HG03064 (cell line): Measurements from ENCODE around the gene PRRT1B.
A peak's percentile ranks its signal among the peaks of the same experiment; 100 is the strongest.

ENCODE experiments used
- ATAC-seq: cut with Tn5 transposase; IDR thresholded peaks from one replicate; pipeline ENCODE4 v1.9.1; 2021; ENCODE audit warnings: low read depth; ENCODE audit not compliant: unreplicated experiment

Gene PRRT1B

DNA sequence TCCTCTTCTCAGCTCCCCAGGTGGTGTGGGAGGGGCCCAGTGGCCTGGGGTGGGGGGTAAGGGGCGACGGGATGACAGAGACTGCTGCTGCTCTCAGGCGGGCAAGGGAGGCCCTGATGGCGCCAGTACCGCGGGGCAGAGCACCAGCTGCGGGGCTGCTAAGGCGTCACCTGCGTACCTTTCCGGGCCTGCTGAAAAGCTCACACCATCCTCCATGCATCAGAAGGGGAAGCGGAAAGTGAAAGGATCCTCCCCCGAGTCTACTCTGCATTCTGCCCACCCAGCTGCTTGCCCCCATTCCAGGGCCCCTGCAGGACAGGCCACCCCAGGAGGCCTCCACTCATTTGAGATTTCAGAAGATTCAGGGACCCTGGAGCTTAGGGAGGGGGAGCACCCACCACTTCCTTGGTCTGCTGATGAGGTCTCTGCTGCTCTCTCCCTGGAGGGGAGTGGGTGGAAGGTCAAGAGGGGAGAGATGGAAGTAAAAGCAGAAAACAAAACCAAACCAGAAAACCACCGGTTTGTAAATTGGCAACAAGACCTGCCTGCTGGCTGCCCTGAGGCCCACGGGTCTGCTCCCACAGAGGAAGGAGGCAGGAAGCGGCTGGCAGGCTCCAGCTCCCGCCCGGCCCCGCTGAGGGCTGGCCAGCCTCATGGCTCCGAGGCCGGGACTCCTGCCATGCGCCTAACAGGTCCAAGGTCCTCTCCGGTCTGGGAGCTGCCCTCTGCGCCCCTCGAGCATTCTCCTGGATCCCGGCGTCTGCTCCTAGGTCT lies 33.6 kb downstream of the PRRT1B start:
- peak; percentile 76 for ATAC-seq

DNA sequence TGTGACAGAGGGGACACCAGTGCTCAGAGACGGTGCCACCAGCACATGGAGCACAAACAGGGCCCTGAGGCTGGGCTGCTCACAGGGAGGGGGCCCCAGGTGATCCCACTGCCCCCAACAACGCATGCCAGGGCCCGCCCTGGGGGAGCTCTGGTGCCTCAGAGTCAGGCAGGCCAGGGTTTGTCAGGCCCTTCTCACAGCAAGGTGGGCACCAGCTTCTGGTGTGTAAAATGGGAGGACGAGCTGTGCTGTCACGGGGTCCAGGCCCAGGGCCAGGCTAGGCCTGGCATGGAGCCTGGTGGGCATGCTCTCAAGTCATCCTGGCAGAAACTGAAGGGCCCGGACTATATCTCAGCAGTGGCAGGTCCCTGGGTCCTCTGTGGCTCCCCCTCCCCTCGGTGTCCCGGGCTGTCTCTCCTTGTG lies 34.5 kb downstream of the PRRT1B start:
- ATAC-seq: no peak

DNA sequence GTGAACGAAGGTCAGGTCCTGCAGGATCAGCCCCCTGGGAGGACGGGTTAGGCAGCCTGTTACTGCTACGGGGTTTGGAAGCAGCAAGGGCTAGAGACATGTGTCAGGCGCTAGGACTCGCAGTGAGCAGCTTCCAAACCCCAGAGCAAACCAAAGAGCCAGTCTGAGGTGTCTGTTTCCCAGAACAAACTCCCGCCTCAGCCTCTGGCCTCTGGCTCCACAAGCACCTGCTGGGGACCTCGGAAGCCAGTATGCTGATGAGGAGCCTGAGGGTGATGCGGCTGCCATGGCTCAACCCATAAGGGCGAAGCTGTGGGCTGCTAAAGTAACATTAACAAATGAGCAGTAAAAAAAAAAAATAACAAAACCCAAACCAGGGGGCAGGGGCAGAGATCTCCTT lies 35.0 kb downstream of the PRRT1B start:
- ATAC-seq: no peak

DNA sequence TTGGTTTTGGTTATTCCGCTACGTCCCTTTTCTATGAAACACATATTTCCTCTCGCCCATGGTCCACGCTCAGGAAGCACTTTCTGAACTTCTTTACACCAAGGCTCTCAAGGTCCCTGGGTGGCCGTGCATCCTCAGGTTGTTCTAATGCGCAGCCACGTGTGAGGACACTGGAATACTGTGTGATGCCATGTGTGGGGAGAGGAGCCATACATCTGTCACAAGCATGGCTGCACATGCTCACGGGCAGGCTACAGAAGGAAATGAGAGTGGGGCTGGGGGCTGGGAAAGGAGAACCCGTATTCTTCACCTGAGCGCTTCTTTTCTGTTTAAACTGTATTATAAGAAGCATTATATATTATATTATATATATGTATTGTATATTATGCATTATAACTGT lies 36.7 kb downstream of the PRRT1B start:
- ATAC-seq: no peak

DNA sequence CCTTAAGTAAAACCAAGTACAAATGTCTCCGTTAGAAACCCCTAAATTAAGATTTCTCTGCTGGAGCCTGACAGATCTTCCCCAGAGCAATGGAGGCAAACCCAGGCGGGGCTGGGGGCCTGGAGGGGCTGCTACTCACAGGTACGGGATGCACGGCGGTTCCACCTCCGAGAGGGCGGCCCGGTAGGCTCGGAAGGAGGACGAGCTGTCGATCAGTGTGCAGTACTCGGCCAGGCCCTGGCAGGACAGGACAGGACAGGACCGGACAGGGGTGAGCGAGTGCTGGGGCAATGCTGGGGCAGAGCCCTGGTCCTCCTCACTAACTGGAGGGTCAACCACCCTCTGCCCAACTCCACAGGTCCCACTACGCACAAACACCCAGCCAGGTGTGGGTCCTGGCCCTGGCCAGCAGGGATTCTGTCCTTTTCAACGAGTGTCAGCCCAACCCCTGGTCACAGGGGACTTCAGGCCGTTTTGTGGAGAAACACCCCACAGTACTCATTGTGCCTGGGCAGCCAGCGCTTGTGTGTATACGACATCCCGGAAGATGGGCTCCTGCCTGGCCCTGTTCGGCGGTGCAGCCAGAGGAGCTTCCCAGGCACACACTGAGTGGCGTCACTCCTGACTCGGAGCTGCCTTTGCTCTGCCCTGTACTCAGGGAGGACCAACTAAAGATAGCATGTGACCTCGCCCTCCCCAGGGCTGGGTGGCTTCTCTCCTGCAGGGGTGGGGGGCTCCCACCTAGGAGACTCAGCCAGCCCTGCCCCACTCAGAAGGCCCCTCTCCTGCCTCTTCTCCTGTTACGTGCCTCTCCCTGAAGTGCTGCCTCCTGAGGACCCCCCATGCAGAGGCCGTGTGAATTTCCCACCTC lies 37.4 kb downstream of the PRRT1B start:
- ATAC-seq: no peak

DNA sequence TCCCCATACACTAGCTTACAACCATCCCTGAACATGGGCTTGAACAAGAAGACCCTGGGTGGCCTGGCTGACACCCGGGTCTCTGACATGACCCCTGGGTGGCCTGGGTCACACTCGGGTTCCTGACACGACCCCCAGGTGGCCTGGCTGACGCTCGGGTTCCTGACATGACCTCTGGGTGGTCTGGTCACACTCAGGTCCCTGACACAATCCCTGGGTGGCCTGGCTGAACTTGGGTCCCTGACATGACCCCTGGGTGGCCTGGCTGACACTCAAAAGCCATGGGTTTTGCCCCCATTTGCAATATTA lies 38.0 kb downstream of the PRRT1B start:
- ATAC-seq: no peak

DNA sequence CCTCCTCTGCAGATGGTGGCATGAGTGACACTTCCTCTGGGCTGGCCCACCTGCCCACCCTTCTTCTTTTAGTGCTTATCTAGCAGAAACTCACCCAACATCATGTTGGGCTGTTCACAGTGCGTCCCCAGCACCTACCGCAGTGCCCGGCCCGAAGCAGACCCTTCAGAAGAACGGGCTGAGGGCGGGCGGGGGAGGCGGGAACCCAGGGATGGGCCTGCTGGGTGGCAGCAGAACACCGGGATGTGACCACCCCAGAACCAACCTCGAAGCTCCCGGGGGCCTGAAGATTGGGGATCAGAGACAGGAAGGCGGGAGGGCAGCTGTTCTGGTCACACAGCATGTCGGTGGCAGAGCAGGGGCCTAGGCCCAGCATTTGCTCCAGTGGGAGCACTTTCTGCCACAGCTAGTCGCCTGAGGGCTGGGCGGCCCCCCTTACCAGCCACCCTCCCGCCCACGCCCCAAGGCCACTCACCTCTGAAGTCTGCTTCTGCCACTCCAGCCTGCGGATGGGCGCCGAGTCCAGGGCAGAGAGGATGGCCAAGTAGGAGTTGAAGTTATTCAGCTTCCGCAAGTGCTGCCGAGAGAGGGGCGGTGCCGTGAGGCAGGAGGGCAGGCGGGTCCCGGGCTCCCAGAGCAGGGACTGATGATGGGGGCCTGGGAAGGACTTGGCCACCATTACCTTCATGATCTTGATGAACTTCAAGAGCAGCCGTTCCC lies 38.7 kb downstream of the PRRT1B start:
- no peak for ATAC-seq

DNA sequence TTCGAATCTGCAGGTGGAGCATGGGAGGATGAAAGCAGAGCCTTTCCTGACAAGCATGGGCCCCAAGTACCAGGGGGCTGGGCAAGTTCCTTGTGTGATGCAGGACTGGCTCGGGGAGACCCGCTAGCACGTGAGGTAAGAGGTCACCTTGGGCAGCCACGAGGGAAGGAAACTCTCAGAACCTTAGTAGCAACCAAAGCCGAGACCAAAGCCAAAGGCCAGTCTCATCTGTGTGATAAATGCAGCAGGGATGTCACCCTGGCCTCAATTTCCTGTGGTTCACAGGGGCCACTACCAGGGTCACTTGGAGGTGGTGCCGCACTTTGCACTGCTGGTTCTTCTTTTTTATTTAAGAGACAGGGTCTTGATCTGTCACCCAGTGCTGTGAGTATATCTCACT lies 39.5 kb downstream of the PRRT1B start:
- ATAC-seq: no peak

DNA sequence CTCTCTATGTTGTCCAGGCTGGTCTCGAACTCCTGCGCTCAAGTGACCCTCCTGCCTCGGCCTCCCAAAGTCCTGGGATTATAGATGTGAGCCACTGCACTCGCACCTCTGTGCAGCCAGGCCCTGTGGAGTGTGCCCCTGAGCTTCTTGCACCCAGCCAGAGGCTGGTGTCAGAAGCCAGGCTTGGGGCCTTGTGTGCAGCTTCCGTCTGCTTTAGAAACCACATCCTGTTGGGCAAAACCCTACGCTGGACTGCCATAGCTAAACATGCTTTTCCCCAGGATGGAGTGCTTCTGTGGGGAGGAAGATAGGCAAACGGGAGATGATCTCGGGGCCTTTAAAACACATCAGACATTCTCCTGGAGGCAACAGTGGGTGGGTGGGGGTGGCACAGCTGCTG lies 40.1 kb downstream of the PRRT1B start:
- no peak for ATAC-seq

DNA sequence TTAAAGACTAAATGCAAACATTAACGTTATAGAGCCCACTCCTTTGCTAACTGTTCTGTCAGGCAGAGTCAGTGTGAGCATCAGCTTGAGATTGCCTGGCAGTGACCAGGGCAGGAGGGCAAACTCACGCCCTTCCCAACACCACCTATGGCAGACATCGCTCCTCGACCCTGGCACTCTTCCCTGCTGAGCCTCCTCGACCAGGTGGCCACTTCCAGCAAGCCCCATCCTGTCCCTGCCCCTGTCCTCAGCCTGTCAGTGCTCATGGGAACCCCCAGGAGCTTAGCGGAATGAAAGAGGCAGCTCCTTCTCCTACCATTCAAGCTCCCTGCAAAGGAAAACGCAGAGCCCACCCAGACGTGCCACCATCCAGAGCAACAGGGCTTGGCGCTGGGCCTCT lies 42.0 kb downstream of the PRRT1B start:
- no peak for ATAC-seq

DNA sequence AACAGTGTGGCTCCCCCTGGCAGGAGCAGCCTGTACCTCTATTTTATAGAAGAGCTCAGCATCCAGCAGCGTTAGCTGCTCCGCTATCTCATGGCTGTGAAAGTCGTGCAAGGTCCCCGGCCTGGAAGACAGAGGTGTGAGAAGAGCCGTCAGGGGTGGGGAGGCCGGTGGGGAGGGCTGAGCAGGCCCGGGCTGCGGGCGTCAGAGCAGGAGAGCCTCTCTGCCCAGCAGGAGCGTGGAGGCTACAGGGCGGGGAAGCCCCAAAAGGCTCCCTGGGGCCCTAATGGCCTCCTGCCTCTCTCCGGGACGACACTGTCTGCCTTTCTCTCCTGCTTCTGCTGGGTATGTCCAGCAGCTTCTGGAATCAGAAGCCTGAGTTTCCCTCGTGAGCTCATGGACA lies 42.6 kb downstream of the PRRT1B start:
- ATAC-seq: no peak

DNA sequence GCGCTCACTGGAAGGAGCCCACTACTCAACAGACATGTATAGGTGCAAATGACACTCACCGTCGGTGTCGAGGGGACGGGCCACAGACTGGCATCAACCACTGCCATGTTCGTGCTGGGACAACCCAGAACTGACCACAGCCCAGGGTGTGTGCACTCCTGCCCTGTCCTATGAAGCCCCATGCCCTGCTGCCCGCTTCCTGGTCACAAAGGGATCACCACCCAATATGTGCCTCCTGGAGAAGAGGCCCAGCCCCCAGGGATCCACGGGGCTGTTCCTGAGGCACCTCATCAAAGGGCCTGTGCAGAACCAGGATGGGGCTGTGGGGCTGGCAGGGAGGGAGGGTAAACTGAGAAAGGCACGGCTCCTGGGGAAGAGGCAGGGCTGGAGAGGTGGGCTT lies 43.1 kb downstream of the PRRT1B start:
- no peak for ATAC-seq

DNA sequence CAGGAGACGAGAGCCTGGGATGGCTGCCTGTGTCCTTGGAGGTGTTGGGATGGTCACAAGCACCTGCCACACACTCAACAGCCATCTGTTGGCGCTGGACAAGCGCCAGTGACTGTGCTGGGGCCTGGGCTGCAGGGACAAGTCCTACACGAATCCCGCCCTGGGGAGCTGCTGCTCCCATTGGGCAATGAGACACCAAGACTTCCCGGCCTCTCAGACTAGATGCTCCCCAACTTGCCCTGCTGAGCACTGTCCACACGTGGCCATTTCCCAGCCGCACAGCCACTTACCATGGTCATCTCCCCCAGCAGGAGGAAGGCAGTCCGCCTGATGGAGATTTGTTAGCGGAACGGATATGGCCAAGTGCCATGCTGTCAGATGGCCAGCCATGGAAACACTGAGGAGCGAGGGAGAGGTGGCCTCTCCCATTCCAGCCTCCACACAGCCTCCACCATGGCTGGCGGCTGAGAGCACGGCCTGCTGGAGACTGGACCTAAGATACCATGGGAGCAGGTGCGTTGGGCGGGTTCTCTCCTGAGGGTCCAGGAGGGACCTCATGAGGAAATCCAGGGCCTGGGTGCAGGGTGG lies 43.9 kb downstream of the PRRT1B start:
- ATAC-seq: no peak

DNA sequence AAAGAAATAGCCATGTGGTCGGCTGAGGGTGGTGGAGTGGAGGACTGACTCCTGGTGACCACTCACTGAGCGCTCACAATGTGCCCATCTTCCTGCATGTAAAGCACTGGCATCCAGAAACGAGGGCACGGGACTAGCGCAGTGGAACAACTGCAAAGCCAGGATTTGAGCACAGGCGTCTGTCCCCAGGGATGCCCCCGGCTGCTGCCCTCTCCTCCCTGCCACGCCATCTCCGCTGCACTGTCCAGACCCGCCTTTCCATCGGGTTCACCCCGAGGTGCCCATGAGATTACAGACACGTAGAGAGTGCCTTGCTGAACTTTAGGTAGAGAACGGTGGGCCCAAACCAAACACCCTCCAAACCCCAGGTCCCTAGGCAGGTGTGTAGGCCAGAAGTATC lies 44.7 kb downstream of the PRRT1B start:
- ATAC-seq: no peak

DNA sequence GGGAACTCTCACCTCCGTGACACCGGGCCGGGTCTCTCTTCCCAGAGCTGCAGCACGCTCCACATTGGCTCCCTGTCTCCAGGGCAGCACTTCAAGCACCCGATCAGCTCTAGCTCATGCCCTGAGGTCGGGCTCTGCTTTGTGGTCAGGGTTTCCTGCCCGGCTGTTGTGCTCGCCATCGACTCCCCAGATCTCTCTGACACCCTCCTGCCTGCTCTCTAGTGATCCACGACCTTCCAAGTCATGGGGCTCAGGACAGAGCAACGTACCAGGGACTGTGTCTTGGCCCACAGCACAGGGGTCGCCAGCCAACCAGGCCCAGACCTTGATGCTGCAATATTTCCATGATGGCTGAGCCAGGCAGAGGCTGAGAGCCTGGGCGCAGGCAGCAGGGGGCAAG lies 45.1 kb downstream of the PRRT1B start:
- ATAC-seq: no peak

DNA sequence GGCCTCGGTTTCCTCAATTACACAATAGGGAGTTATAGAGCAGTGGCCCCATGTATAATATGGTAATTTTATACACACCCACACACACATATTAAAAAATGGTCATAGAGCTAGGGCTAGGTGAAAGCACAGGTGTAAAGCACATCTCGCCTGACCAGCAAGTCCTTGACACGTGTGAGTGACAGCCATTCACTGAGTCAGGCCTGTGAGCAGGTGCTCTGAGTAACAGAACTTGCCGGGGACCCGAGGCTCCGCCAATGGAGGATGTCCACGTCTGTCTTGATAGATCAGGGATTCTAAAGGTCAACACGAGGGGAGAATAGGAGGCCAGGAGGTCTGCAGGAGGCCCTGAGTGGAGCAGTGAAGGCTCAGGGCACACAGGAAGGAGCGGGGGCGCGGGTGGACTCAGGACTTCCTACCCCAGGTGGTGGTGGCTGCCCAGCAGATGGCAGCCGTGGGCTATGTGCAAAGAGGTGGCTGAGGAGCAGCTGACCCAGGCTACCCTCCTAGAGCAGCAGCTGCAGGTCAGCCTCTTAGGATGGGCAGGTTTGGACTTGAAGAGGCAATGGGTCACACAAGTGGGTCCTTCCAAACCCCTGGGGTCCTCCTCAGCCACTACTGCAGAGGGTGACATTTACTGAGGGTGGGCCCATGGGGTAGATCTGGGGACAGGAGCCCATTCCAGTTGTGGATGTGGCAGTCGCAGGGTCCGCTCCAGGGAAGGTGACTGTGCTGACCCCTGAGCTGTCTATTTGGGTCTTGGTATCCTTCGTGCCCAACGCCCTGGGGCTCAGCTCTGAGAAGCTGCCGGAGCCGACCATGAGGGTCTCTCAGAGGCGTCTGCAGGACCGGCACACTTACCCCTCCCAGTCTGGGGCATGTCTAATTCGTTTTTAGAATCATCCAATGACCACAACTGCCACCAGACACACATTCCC lies 45.9 kb downstream of the PRRT1B start:
- ATAC-seq: no peak

DNA sequence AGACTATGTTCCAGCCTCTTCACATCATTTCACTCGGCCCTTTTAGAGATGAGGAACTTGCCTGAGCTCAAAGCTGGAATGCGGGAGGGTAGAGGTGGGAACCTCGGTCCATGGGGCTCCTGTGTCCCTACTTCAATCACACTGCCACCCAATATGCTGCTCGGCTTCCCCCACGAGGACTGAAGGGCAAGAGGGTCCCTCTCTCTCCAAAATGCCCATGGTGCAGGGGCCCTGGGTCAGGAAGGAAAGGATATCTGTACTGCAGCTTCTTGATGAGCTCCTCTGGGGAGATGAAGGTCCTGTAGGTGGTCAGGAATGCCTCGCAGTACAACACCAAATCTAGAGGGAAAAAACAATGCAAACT lies 46.5 kb downstream of the PRRT1B start:
- ATAC-seq: no peak

DNA sequence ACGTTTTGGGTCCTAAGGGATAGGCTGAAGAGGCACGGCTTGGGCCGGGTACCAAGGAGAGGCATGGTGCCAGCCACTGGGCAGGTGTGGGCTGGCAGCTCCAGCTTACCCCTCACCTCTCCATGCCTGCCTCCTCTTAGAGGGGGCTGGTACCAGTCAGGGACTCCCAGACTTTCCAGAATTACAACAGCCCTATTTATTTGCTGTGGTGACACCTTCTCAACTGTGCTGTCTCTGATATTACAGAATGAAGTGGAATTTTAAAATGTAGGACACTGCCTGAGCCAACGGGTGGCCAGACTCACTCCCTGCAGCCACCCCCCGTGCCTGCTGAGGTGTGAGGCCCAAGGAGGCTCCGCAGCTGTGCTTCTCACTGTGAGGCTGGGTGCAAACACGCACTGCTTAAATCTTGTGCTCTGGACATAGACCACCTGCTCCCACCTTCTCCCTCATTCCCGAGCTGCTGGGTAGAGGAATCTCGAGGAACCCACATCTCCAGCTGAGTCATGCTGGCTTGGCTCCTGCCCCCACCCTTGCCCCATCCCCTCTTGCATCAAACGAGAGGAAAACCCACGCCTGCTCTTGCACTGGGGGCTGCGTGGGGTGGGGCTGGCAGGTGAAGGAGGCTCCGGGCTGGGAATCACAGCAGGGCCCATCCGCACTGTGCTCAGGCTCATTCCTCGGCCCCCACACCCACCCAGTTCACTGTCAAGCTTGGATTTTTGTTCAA lies 47.9 kb downstream of the PRRT1B start:
- ATAC-seq: no peak

DNA sequence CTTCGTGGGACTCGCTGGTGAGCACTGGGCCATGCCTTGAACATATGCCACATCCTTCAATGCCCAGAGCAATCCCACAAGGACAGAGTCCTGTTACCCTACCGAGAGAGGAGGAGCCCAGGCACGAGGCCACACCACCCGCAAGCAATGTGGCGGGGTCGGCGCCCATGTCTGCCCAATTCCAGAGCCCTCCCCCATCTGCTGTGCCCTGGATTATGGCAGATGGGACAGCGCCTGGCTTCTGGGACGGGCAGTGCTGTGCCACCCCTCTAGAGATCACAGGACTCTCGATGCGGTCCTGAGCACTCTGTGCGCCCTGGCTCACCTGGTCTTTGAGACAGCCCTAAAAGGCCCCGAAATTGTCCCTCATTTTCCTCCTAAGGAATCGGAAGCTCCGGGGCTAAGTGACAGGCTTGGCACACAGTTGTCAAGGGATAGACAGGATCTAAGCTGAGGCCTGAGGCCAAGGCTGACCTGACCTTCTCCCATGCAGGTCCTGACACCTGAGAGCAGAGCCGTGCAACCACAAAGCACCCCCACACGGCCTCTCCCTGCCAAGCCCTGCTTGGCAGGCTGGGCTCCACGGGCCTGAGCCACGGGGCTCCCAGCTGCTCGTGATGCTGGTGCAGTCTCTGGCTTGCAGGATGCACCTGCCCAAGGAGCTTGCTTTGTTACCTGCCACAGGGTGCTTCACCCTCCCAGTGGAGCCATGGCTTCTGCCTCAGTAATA lies 48.8 kb downstream of the PRRT1B start:
- ATAC-seq: no peak
